C4-2B (cell line): ENCODE data around the gene CDKAL1.

ENCODE experiments used
- ZFX ChIP-seq: fragments of 450-650 bp; IDR thresholded peaks from 2 replicates; pipeline ENCODE4 v1.6.1; 2017
- TF ChIP-seq, protein P1 (sequence below): fragments of 450-650 bp; conservative IDR thresholded peaks from 2 replicates; pipeline ENCODE4 v1.5.1; 2017; ENCODE audit warnings: mild to moderate bottlenecking

DNA sequence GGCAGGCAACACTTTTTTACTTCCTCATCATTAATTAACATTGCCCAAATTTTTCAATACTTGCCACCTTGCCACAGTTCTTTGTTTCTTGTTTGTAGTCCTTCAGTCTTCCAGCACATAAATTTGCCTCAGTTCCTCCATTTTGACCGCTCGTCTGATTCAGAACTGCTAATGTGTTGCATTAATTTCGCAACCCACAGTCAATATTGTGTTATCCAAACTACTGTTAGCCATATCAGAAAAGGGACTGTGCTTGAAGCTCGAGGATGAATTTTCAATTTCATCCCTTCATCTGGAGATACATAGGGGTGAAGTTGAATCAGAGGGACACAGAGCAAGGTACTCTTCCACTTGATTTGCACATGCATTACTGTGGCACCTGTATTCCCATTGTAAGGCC is 421.5 kb downstream of the CDKAL1 start:
- TF ChIP-seq, protein P1, sequence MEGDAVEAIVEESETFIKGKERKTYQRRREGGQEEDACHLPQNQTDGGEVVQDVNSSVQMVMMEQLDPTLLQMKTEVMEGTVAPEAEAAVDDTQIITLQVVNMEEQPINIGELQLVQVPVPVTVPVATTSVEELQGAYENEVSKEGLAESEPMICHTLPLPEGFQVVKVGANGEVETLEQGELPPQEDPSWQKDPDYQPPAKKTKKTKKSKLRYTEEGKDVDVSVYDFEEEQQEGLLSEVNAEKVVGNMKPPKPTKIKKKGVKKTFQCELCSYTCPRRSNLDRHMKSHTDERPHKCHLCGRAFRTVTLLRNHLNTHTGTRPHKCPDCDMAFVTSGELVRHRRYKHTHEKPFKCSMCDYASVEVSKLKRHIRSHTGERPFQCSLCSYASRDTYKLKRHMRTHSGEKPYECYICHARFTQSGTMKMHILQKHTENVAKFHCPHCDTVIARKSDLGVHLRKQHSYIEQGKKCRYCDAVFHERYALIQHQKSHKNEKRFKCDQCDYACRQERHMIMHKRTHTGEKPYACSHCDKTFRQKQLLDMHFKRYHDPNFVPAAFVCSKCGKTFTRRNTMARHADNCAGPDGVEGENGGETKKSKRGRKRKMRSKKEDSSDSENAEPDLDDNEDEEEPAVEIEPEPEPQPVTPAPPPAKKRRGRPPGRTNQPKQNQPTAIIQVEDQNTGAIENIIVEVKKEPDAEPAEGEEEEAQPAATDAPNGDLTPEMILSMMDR = no peak
- no peak for TF ChIP-seq ZFX
